ENCODE results near the gene TOP3B. TPM values are rescaled to one million over a fixed set of nuclear protein-coding genes. Genes with fewer than 3 reads are reported as not detected.

Gene TOP3B
- total and polyA plus RNA-seq, 4 donors = 6.0 to 26.9 (median 8.8) TPM

DNA sequence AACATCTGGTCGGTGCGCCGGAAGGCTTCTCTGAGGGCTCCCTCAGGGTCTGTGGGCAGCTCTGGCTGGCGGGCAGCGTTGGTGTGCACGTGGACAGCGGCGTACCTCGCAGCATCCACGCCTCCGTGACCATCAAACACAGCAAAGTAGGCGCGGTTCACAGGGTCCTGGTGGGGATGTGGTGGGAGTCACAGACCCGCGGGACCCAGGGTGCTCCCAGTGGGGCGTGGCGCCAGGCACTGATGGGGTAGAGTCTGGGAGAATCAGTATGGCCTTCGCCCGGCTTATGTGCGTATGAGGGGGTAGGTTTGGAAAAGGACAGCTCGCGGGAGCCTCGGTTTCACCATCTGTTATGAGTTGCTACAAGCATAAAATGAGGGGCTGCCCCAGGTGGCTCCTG, 49.2 kb downstream of the TOP3B start (continued):
- TF ChIP-seq, protein P1, sequence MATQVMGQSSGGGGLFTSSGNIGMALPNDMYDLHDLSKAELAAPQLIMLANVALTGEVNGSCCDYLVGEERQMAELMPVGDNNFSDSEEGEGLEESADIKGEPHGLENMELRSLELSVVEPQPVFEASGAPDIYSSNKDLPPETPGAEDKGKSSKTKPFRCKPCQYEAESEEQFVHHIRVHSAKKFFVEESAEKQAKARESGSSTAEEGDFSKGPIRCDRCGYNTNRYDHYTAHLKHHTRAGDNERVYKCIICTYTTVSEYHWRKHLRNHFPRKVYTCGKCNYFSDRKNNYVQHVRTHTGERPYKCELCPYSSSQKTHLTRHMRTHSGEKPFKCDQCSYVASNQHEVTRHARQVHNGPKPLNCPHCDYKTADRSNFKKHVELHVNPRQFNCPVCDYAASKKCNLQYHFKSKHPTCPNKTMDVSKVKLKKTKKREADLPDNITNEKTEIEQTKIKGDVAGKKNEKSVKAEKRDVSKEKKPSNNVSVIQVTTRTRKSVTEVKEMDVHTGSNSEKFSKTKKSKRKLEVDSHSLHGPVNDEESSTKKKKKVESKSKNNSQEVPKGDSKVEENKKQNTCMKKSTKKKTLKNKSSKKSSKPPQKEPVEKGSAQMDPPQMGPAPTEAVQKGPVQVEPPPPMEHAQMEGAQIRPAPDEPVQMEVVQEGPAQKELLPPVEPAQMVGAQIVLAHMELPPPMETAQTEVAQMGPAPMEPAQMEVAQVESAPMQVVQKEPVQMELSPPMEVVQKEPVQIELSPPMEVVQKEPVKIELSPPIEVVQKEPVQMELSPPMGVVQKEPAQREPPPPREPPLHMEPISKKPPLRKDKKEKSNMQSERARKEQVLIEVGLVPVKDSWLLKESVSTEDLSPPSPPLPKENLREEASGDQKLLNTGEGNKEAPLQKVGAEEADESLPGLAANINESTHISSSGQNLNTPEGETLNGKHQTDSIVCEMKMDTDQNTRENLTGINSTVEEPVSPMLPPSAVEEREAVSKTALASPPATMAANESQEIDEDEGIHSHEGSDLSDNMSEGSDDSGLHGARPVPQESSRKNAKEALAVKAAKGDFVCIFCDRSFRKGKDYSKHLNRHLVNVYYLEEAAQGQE (IDR thresholded peaks at IDR 0.05) = no peak
- TF ChIP-seq, protein P2, sequence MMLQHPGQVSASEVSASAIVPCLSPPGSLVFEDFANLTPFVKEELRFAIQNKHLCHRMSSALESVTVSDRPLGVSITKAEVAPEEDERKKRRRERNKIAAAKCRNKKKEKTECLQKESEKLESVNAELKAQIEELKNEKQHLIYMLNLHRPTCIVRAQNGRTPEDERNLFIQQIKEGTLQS (IDR thresholded peaks at IDR 0.05) = no peak
- TF ChIP-seq ZBTB33 (IDR thresholded peaks at IDR 0.05) (no peak), YY1 (IDR thresholded peaks at IDR 0.05) (no peak), GABPA (IDR thresholded peaks at IDR 0.05 in 1 of 2, conservative IDR thresholded peaks at IDR 0.05 in 1 of 2) (no peak)

DNA sequence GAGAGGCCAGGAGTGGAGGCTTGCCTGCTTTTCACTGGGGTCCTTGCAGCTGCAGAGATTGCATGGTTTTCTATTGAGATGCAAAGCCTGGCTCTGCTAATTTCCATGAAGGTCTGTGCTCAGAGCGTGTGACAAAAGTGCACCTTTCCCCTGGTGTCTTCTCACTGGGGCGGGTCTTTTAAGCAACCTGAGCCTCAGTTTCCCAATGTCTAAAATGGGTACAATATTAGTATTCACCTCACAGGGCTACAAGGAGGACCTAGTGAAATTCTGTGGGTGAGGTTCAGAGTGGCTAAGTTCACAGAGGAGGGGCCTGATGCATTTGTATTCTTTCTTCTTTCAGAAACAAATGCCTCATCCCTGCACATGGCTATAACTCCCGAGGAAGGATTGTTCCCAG, 50.2 kb downstream of the TOP3B start:
- Histone ChIP-seq H3K9ac (ENCODE audit: low read depth in 1 of 2, low read length in 2 of 2) (no peak overlapping the region), H3K27ac (ENCODE audit: low read depth in 1 of 2, low read length in 2 of 2) (no peak overlapping the region), H3K27me3 (ENCODE audit: control insufficient read depth in 4 of 4, insufficient read depth in 4 of 4, low read length in 3 of 4) (no peaks in the 10 kb centered on the region), H3K36me3 (ENCODE audit: control insufficient read depth in 4 of 4, insufficient read depth in 3 of 4, low read depth in 1 of 4, low read length in 3 of 4) (peaks cover 9 to 23% (median 11%) of the 10 kb centered on the region in 4 donors), H3K9me3 (ENCODE audit: control insufficient read depth in 4 of 4, low read length in 3 of 4) (no peaks in the 10 kb centered on the region), H3K4me1 (ENCODE audit: control insufficient read depth in 4 of 4, insufficient read depth in 4 of 4, low read length in 3 of 4) (peaks cover 0 to 13% (median 8%) of the 10 kb centered on the region in 4 donors), H3K4me3 (ENCODE audit: low read depth in 1 of 3, low read length in 3 of 3) (no peak overlapping the region)
- no peak for TF ChIP-seq FOXA1 (IDR thresholded peaks at IDR 0.05)
- TF ChIP-seq MAX (IDR thresholded peaks at IDR 0.05) = no peak
- no peak for TF ChIP-seq RAD21 (IDR thresholded peaks at IDR 0.05)
- no peak for TF ChIP-seq TAF1 (conservative IDR thresholded peaks at IDR 0.05)
- TF ChIP-seq RXRA (IDR thresholded peaks at IDR 0.05) = no peak
- TF ChIP-seq, protein P1 (IDR thresholded peaks at IDR 0.05) = no peak
- TF ChIP-seq EGR1 (IDR thresholded peaks at IDR 0.05; ENCODE audit: low read depth in 2 of 2) = no peak
- TF ChIP-seq, protein P2 (IDR thresholded peaks at IDR 0.05) = no peak
- no peak for DNase-seq (ENCODE audit: low spot score)
- 92% methylated on average over 3 of the region's 3 CpGs for WGBS

Data from liver (tissue), 9 donors.